Measurements from ENCODE around the gene TNIK. TPM values are rescaled to one million over a fixed set of nuclear protein-coding genes. Genes with fewer than 3 reads are reported as not detected.
A peak's percentile ranks its signal among the peaks of the same experiment; 100 is the strongest.

The TNIK gene
- total and polyA plus RNA-seq, 10 of the 15 experiments (the other 5 are each of a cell fraction or from before 2014, with no cell fraction given): 13.9 to 74.3 (median 48.2) TPM

- TF ChIP-seq PBX3 (IDR thresholded peaks at IDR 0.05; ENCODE audit: insufficient replicate concordance, low read depth, low read length) (no peak), IRF3 (IDR thresholded peaks at IDR 0.05) (no peak), STAT3 (IDR thresholded peaks at IDR 0.05; ENCODE audit: low read depth, low read length) (no peak; the same call in 1 of the 2 replicates), RAD21 (IDR thresholded peaks at IDR 0.05; ENCODE audit: insufficient read depth, low read depth, low read length) (0 out of 2 replicates have a peak, but pooled peaks have one; percentile 10), HSF1 (IDR thresholded peaks at IDR 0.05; ENCODE audit: low read depth, low read length) (peak; percentile 52; the same call in 1 of the 2 replicates), TBL1XR1 (IDR thresholded peaks at IDR 0.05; ENCODE audit: low read depth, low read length) (no peak), ZBTB40 (IDR thresholded peaks at IDR 0.05; ENCODE audit: borderline replicate concordance) (no peak), ATF3 (IDR thresholded peaks at IDR 0.05; ENCODE audit: borderline replicate concordance, extremely low read depth, low read depth, low read length) (no peak), NFYB (IDR thresholded peaks at IDR 0.05; ENCODE audit: insufficient read depth, low read depth, low read length) (no peak), BRCA1 (IDR thresholded peaks at IDR 0.05; ENCODE audit: low read depth, low read length) (no peak), TCF3 (IDR thresholded peaks at IDR 0.05; ENCODE audit: borderline replicate concordance, insufficient read depth, low read depth, low read length) (no peak), HDAC2 (IDR thresholded peaks at IDR 0.05) (no peak), YY1 (IDR thresholded peaks at IDR 0.05; ENCODE audit: low read depth, low read length) (no peak), ZBTB11 (CRISPR knock-in tag; IDR thresholded peaks at IDR 0.05) (no peak), SMAD1 (IDR thresholded peaks at IDR 0.05; ENCODE audit: low read depth, partially characterized antibody) (peak; percentile 53), NR2C1 (IDR thresholded peaks at IDR 0.05) (no peak)
Measured at GRCh38 chr3:171286580-171287249, 173.5 kb downstream of the TNIK start (continued).

Data from GM12878 (cell line).